OCI-LY1 (cell line): ENCODE results near the gene SHANK3.
A peak's percentile ranks its signal among the peaks of the same experiment; 100 is the strongest.

Experiments
- H2AFZ ChIP-seq: fragments of 200-600 bp; sonication (generic), shearing (Covaris generic); 2 replicates; pipeline ENCODE4 v1.6.0; 2014; ENCODE audit warnings: antibody characterized with exemption, mild to moderate bottlenecking, low read length
- H3F3A ChIP-seq: fragments of 200-600 bp; sonication (generic), shearing (Covaris generic); 2 replicates; pipeline ENCODE4 v1.6.0; 2014; ENCODE audit warnings: mild to moderate bottlenecking, antibody characterized with exemption, low read length, moderate library complexity; ENCODE audit not compliant: insufficient read depth
- H3K27ac ChIP-seq: fragments of 200-600 bp; sonication (generic); 2 replicates; pipeline ENCODE4 v1.5.1; 2014; ENCODE audit warnings: low read length, mixed run types, mild to moderate bottlenecking, low read depth; ENCODE audit not compliant: poor library complexity, severe bottlenecking
- H3K27me3 ChIP-seq: fragments of 200-600 bp; sonication (generic); 2 replicates; pipeline ENCODE4 v1.6.0; 2014; ENCODE audit warnings: antibody characterized with exemption, mild to moderate bottlenecking, low read length, moderate library complexity; ENCODE audit not compliant: insufficient read depth
- H3K36me3 ChIP-seq: fragments of 200-600 bp; sonication (generic); 2 replicates; pipeline ENCODE4 v1.6.1; 2014; ENCODE audit warnings: mild to moderate bottlenecking, antibody characterized with exemption, low read length, moderate library complexity, mixed read lengths; ENCODE audit not compliant: insufficient read depth
- H3K4me1 ChIP-seq: fragments of 200-600 bp; sonication (generic); 2 replicates; pipeline ENCODE4 v1.5.1; 2014; ENCODE audit warnings: mild to moderate bottlenecking, low read length, moderate library complexity; ENCODE audit not compliant: insufficient read depth, severe bottlenecking
- H3K4me2 ChIP-seq: fragments of 200-600 bp; sonication (generic), shearing (Covaris generic); 2 replicates; pipeline ENCODE4 v1.6.1; 2014; ENCODE audit warnings: low read length
- H3K4me3 ChIP-seq: fragments of 200-600 bp; sonication (generic); 2 replicates; pipeline ENCODE4 v1.5.1; 2014; ENCODE audit warnings: low read length, low read depth, mild to moderate bottlenecking, mixed read lengths; ENCODE audit not compliant: poor library complexity, severe bottlenecking
- H3K79me2 ChIP-seq: fragments of 200-600 bp; shearing (Covaris generic); 2 replicates; pipeline ENCODE4 v1.6.1; 2016; ENCODE audit warnings: mixed run types, low read length, mixed read lengths; ENCODE audit not compliant: insufficient read depth
- H3K9ac ChIP-seq: fragments of 200-600 bp; sonication (generic), shearing (Covaris generic); 2 replicates; pipeline ENCODE4 v1.6.1; 2014; ENCODE audit warnings: mild to moderate bottlenecking, low read length, mixed read lengths
- H3K9me2 ChIP-seq: fragments of 200-600 bp; sonication (generic), shearing (Covaris generic); 2 replicates; pipeline ENCODE4 v1.6.1; 2014; ENCODE audit warnings: low read depth, mild to moderate bottlenecking, low read length, mixed read lengths
- H3K9me3 ChIP-seq: fragments of 200-600 bp; shearing (Covaris generic); 2 replicates; pipeline ENCODE4 v1.6.1; 2014; ENCODE audit warnings: low read length, mixed read lengths
- H4K20me1 ChIP-seq: fragments of 200-600 bp; sonication (generic), shearing (Covaris generic); 2 replicates; pipeline ENCODE4 v1.6.0; 2016; ENCODE audit warnings: mild to moderate bottlenecking, low read length; ENCODE audit not compliant: insufficient read depth
- EZH2 ChIP-seq: fragments of 200-600 bp; sonication (generic), shearing (Covaris generic); IDR thresholded peaks from 2 replicates; pipeline ENCODE4 v1.8.0; 2017; ENCODE audit warnings: borderline replicate concordance, mixed run types, mild to moderate bottlenecking, antibody characterized with exemption, low read length, moderate library complexity, mixed read lengths
- TF ChIP-seq, protein P1 (sequence below): fragments of 200-600 bp; sonication (generic), shearing (Covaris generic); IDR thresholded peaks from 2 replicates; pipeline ENCODE4 v1.5.1; 2017; ENCODE audit warnings: mild to moderate bottlenecking, antibody characterized with exemption, low read length, moderate library complexity, mixed read lengths

Gene SHANK3

GRCh38 chr22:50699756-50700386, 27.2 kb downstream of the SHANK3 start:
- no peaks in the 10 kb centered on the region for H3K9me2 ChIP-seq
- no peaks in the 10 kb centered on the region for H3K9me3 ChIP-seq
- H4K20me1 ChIP-seq, result no peaks in the 10 kb centered on the region

GRCh38 chr22:50700387-50701075, 27.9 kb downstream of the SHANK3 start:
- Histone ChIP-seq H3K4me3 (no peak overlapping the region), H2AFZ (no peak overlapping the region), H3K9me3 (no peaks in the 10 kb centered on the region), H3F3A (no peaks in the 10 kb centered on the region), H3K4me1 (no peaks in the 10 kb centered on the region), H3K27me3 (no peaks in the 10 kb centered on the region; the same call in 1 of the 2 replicates), H3K9me2 (no peaks in the 10 kb centered on the region), H3K36me3 (no peaks in the 10 kb centered on the region), H4K20me1 (no peaks in the 10 kb centered on the region), H3K4me2 (no peak overlapping the region), H3K27ac (no peak overlapping the region), H3K79me2 (no peaks in the 10 kb centered on the region), H3K9ac (no peak overlapping the region)
- TF ChIP-seq, protein P1, sequence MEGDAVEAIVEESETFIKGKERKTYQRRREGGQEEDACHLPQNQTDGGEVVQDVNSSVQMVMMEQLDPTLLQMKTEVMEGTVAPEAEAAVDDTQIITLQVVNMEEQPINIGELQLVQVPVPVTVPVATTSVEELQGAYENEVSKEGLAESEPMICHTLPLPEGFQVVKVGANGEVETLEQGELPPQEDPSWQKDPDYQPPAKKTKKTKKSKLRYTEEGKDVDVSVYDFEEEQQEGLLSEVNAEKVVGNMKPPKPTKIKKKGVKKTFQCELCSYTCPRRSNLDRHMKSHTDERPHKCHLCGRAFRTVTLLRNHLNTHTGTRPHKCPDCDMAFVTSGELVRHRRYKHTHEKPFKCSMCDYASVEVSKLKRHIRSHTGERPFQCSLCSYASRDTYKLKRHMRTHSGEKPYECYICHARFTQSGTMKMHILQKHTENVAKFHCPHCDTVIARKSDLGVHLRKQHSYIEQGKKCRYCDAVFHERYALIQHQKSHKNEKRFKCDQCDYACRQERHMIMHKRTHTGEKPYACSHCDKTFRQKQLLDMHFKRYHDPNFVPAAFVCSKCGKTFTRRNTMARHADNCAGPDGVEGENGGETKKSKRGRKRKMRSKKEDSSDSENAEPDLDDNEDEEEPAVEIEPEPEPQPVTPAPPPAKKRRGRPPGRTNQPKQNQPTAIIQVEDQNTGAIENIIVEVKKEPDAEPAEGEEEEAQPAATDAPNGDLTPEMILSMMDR, result no peak
- no peak for TF ChIP-seq EZH2

More at GRCh38 chr22:50699756-50700386, 27.2 kb downstream of the SHANK3 start:
- TF ChIP-seq EZH2, result no peak
- TF ChIP-seq, protein P1, result peak; percentile 70
- no peaks in the 10 kb centered on the region for H3K36me3 ChIP-seq
- H3K9ac ChIP-seq, result no peak overlapping the region
- H3K4me2 ChIP-seq, result no peak overlapping the region
- no peak overlapping the region for H3K4me3 ChIP-seq
- no peaks in the 10 kb centered on the region; the same call in 1 of the 2 replicates for H3K27me3 ChIP-seq
- H2AFZ ChIP-seq, result no peak overlapping the region
- H3K79me2 ChIP-seq, result no peaks in the 10 kb centered on the region
- H3F3A ChIP-seq, result no peaks in the 10 kb centered on the region
- H3K4me1 ChIP-seq, result no peaks in the 10 kb centered on the region
- H3K27ac ChIP-seq, result no peak overlapping the region

DNA sequence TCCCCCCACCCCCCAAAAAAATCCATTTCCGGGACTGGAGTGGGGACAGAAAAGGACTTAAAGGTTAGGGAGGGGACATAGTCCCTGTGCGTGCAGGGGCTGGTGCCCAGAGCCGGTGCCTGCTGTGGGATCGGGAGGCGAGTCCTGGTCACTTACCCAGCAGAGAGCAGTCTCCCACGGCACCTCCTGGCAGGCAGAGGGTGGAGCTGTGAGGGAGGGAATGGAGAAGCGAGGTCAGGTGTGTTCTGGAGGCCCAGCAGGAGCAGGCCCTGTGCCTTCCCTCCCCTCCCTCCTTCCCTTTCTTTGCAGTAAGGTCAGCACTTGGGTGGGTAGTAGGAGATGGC, 28.4 kb downstream of the SHANK3 start:
- no peaks in the 10 kb centered on the region for H3K79me2 ChIP-seq
- TF ChIP-seq EZH2, result no peak
- TF ChIP-seq, protein P1, result no peak
- H2AFZ ChIP-seq, result no peak overlapping the region
- no peaks in the 10 kb centered on the region for H3F3A ChIP-seq
- H3K4me2 ChIP-seq, result no peak overlapping the region
- H3K4me3 ChIP-seq, result no peak overlapping the region
- H3K9ac ChIP-seq, result no peak overlapping the region
- no peaks in the 10 kb centered on the region; the same call in 1 of the 2 replicates for H3K27me3 ChIP-seq
- no peak overlapping the region for H3K27ac ChIP-seq
- H4K20me1 ChIP-seq, result no peaks in the 10 kb centered on the region
- no peaks in the 10 kb centered on the region for H3K9me2 ChIP-seq
- H3K4me1 ChIP-seq, result no peaks in the 10 kb centered on the region
- H3K9me3 ChIP-seq, result no peaks in the 10 kb centered on the region
- no peaks in the 10 kb centered on the region for H3K36me3 ChIP-seq
